GM19467 (cell line): ENCODE data around the gene SLC35F4.

Source experiments
- ATAC-seq: cut with Tn5 transposase; IDR thresholded peaks from one replicate; pipeline ENCODE4 v1.9.1; 2021; ENCODE audit warnings: mild to moderate bottlenecking, moderate library complexity; ENCODE audit not compliant: unreplicated experiment

The SLC35F4 gene

GRCh38 chr14:57549765-57550420, 316.0 kb downstream of the SLC35F4 start:
- peak; percentile 62 for ATAC-seq

DNA sequence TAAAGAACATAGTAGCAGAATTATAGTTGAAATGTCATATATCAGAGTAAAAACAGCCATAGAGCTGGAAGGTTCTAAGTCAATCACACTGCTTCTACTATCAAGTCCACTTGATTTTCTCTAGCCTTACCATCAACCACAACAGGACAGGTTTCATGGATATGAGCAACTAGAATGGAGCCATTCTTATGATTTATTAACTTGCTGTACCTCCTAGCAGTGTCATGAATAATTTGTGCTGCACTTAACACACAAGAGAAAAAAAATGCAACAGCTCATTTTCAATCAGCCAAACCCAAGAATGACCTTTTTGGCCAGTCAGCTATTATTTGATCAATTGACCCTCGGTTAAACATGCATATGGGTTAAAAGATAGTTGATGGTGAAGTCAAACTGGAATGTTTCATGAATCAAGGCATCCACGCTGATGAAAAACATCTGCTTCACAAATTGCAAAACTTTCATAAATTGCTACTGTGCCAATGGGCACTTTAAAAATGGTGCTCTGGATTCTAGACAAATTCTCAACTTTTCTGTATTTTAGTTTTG, 316.8 kb downstream of the SLC35F4 start:
- ATAC-seq, result no peak

DNA sequence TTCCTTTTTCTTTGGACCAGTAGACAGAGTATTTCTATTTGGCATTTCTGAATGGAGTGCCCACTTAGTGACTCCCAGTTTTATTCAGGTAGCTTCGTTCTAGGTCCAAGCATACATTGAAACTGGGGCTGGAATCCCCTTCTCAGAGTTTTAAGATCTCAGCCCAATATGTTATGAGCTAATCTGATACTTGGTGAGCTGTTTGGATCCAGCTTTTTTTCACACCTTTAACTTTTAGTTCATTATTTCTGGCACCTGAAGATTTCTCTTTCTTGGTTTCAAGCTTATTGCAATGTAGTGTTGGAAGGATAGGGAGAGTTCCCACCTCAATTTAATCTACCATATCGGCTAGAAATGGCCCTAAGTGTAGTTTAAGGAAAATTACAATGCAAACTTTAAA, 318.8 kb downstream of the SLC35F4 start:
- ATAC-seq, result no peak

DNA sequence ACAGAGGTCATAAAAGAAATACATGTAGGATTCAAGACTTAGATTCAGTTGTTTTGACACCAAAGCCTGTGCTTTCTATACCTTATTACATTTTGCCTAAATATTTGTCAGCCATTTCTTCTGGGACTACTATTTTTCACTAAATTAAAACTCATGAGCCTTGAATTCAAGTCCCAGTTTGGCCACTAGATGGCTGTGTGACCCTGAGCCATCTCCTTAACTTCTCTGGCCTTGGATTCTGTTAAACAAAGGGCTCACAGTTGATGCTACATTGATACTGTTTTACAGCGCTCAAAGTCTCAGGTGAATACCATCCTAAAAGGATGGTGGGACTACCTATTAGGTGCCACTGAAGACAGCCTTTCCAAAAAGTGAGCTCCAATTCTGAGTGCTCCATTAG, 332.7 kb downstream of the SLC35F4 start:
- ATAC-seq, result no peak

DNA sequence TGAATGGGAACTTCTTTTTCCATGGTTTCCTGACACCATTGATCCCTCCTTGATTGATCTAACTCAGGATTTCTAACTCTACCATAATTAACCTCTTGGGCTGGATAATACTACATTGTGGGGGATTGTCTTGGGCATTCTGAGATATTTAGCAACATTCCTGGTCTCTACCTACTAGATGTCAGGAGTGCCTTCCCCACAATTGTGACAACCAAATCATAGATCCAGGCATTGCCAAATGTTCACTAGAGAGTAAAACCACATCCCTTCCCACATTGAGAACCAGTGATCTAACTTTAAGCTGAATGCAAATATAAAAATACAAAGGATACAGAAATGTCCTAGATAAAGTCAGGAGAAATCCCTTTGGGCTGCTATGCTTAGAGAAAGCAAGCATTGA, 335.3 kb downstream of the SLC35F4 start:
- no peak for ATAC-seq

GRCh38 chr14:57526942-57527341, 338.9 kb downstream of the SLC35F4 start:
- ATAC-seq, result no peak

GRCh38 chr14:57519043-57519442, 346.8 kb downstream of the SLC35F4 start:
- ATAC-seq, result no peak
